Measurements from ENCODE around the gene SCN4B. TPM values are rescaled to one million over a fixed set of nuclear protein-coding genes. Genes with fewer than 3 reads are reported as not detected.

SCN4B gene
- total and polyA plus RNA-seq, 2 donors (not counting 1 experiment from before 2014, with no cell fraction given) = 1.5 to 10.4 TPM

DNA sequence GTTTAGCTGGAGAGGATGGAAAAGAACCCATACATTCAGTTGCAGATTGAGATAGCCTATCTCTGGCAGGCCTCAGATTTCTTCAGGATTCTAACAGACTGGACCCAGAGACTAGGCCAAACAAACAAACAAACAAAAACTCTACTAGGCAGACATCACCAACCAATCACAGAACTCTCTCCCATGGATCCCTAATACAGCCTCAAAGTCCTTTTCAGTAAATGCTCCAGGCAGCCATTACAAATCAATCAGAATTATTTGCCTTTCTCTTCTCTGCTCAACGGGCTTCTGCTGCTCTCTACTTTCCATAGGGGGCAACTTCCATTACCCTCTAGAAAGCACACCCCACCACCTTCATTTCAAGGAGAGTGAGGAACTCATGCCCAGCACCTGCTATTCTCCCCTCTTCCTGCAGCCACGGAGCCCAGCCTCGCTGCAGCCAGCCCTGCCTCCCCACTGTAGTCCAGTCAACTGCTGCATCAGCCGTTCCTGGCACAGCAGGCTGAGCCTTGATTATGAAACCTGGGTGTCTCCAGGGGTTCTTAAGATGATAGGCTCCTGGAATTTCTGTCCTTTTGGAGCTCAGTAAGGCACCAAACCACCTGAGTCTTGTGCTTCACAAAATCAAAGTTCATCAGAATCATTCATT lies 46.8 kb downstream of the SCN4B start:
- no peak for DNase-seq (ENCODE audit: low read depth in 2 of 2)
- no peak overlapping the region for H3K4me3 ChIP-seq (replicated peaks in 1 of 4; ENCODE audit: control extremely low read depth in 1 of 4, insufficient read depth in 1 of 4, low read depth in 3 of 4, low read length in 4 of 4)
- no peaks in the 10 kb centered on the region for H3K9me3 ChIP-seq (ENCODE audit: control insufficient read depth, insufficient read depth, low read depth, low read length)
- H3K4me1 ChIP-seq (ENCODE audit: control insufficient read depth, extremely low read depth, insufficient read depth, low read length) = no peaks in the 10 kb centered on the region
- H3K27ac ChIP-seq (ENCODE audit: insufficient read depth, low read length) = no peak overlapping the region
- TF ChIP-seq, protein P1, sequence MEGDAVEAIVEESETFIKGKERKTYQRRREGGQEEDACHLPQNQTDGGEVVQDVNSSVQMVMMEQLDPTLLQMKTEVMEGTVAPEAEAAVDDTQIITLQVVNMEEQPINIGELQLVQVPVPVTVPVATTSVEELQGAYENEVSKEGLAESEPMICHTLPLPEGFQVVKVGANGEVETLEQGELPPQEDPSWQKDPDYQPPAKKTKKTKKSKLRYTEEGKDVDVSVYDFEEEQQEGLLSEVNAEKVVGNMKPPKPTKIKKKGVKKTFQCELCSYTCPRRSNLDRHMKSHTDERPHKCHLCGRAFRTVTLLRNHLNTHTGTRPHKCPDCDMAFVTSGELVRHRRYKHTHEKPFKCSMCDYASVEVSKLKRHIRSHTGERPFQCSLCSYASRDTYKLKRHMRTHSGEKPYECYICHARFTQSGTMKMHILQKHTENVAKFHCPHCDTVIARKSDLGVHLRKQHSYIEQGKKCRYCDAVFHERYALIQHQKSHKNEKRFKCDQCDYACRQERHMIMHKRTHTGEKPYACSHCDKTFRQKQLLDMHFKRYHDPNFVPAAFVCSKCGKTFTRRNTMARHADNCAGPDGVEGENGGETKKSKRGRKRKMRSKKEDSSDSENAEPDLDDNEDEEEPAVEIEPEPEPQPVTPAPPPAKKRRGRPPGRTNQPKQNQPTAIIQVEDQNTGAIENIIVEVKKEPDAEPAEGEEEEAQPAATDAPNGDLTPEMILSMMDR (conservative IDR thresholded peaks at IDR 0.05 in 1 of 2, IDR thresholded peaks at IDR 0.05 in 1 of 2; ENCODE audit: low read depth in 1 of 2, low read length in 2 of 2) = no peak
- TF ChIP-seq EZH2 (IDR thresholded peaks at IDR 0.05; ENCODE audit: low read length, missing control alignments) = no peak
- H3K79me2 ChIP-seq (ENCODE audit: control insufficient read depth, insufficient read depth, low read length) = no peaks in the 10 kb centered on the region
- no peaks in the 10 kb centered on the region for H3K27me3 ChIP-seq (ENCODE audit: control insufficient read depth, insufficient read depth, low read length)
- H2AFZ ChIP-seq (ENCODE audit: low read length) = no peak overlapping the region
- H3K4me2 ChIP-seq (ENCODE audit: extremely low read depth, insufficient read depth, low read length) = no peak overlapping the region
- no peaks in the 10 kb centered on the region for H4K20me1 ChIP-seq (ENCODE audit: control insufficient read depth, extremely low read depth, insufficient read depth, low read length)
- H3K36me3 ChIP-seq (ENCODE audit: control insufficient read depth, insufficient read depth, low read length) = no peaks in the 10 kb centered on the region
- no peak overlapping the region for H3K9ac ChIP-seq (ENCODE audit: insufficient read depth, low read length)

DNA sequence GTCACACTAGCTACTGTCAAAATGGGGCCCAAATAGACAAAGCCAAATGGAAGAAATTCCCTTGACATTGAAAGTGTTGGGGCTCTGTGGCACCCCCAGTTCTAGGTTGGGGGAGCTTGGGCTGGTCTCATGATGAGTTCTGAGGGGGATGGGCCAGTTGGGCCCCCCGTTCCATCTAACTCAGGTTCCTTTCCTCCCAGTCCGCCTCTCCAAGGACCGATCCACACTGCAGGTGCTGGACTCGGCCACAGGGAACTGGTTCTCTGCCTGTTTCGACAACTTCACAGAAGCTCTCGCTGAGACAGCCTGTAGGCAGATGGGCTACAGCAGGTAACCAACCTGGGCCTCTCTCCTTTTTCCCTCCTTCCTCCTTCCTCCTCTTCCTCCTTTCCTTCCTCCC lies 48.1 kb downstream of the SCN4B start:
- TF ChIP-seq, protein P1 (conservative IDR thresholded peaks at IDR 0.05 in 1 of 2, IDR thresholded peaks at IDR 0.05 in 1 of 2; ENCODE audit: low read depth in 1 of 2, low read length in 2 of 2) = no peak
- TF ChIP-seq EZH2 (IDR thresholded peaks at IDR 0.05; ENCODE audit: low read length, missing control alignments) = no peak
- Histone ChIP-seq H3K9ac (ENCODE audit: insufficient read depth, low read length) (no peak overlapping the region), H3K79me2 (ENCODE audit: control insufficient read depth, insufficient read depth, low read length) (no peaks in the 10 kb centered on the region), H3K36me3 (ENCODE audit: control insufficient read depth, insufficient read depth, low read length) (no peaks in the 10 kb centered on the region), H3K27me3 (ENCODE audit: control insufficient read depth, insufficient read depth, low read length) (no peaks in the 10 kb centered on the region), H4K20me1 (ENCODE audit: control insufficient read depth, extremely low read depth, insufficient read depth, low read length) (no peaks in the 10 kb centered on the region), H3K27ac (ENCODE audit: insufficient read depth, low read length) (no peak overlapping the region), H2AFZ (ENCODE audit: low read length) (no peak overlapping the region), H3K4me2 (ENCODE audit: extremely low read depth, insufficient read depth, low read length) (no peak overlapping the region), H3K4me1 (ENCODE audit: control insufficient read depth, extremely low read depth, insufficient read depth, low read length) (no peaks in the 10 kb centered on the region), H3K4me3 (replicated peaks in 1 of 4; ENCODE audit: control extremely low read depth in 1 of 4, insufficient read depth in 1 of 4, low read depth in 3 of 4, low read length in 4 of 4) (no peak overlapping the region), H3K9me3 (ENCODE audit: control insufficient read depth, insufficient read depth, low read depth, low read length) (no peaks in the 10 kb centered on the region)
- no peak for DNase-seq (ENCODE audit: low read depth in 2 of 2)

DNA sequence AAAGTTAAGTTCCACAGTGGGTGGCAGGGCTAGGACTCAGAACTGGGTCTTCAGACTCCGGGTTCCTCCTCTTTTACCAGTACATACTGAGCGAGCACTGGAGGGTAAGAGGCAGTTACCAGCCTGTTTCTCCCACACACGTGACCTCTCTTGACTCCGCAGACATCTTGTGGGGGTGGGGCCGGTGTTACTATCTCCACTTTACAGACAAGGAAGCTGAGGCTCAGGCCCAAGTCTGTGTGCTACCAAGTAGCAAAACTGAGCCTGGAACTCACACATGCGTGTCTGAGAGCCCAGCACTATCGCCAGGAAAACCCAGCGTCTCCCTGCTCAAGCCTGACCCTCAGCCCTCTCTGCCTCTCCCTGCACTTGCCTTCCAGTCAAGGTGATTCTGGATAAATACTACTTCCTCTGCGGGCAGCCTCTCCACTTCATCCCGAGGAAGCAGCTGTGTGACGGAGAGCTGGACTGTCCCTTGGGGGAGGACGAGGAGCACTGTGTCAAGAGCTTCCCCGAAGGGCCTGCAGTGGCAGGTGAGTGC lies 49.8 kb downstream of the SCN4B start:
- Histone ChIP-seq H3K79me2 (ENCODE audit: control insufficient read depth, insufficient read depth, low read length) (no peaks in the 10 kb centered on the region), H3K4me2 (ENCODE audit: extremely low read depth, insufficient read depth, low read length) (no peak overlapping the region), H3K36me3 (ENCODE audit: control insufficient read depth, insufficient read depth, low read length) (no peaks in the 10 kb centered on the region), H3K4me1 (ENCODE audit: control insufficient read depth, extremely low read depth, insufficient read depth, low read length) (no peaks in the 10 kb centered on the region), H3K27ac (ENCODE audit: insufficient read depth, low read length) (no peak overlapping the region), H4K20me1 (ENCODE audit: control insufficient read depth, extremely low read depth, insufficient read depth, low read length) (no peaks in the 10 kb centered on the region), H3K4me3 (replicated peaks in 1 of 4; ENCODE audit: control extremely low read depth in 1 of 4, insufficient read depth in 1 of 4, low read depth in 3 of 4, low read length in 4 of 4) (no peak overlapping the region), H3K9ac (ENCODE audit: insufficient read depth, low read length) (no peak overlapping the region), H3K9me3 (ENCODE audit: control insufficient read depth, insufficient read depth, low read depth, low read length) (no peaks in the 10 kb centered on the region), H3K27me3 (ENCODE audit: control insufficient read depth, insufficient read depth, low read length) (no peaks in the 10 kb centered on the region), H2AFZ (ENCODE audit: low read length) (no peak overlapping the region)
- no peak for TF ChIP-seq EZH2 (IDR thresholded peaks at IDR 0.05; ENCODE audit: low read length, missing control alignments)
- TF ChIP-seq, protein P1 (conservative IDR thresholded peaks at IDR 0.05 in 1 of 2, IDR thresholded peaks at IDR 0.05 in 1 of 2; ENCODE audit: low read depth in 1 of 2, low read length in 2 of 2) = no peak
- DNase-seq (ENCODE audit: low read depth in 2 of 2) = no peak

Measured in fibroblast of lung (primary cell).